Prostate gland (tissue), 2 donors: ENCODE measurements around the gene UBA7. TPM values are rescaled to one million over a fixed set of nuclear protein-coding genes. Genes with fewer than 3 reads are reported as not detected.

Experiments used
- DNase-seq: peaks from one replicate; pipeline ENCODE4 v3.0.0-alpha.2; 2019; ENCODE audit warnings: low spot score
- H3K27ac ChIP-seq, 2 donors: fragments of 200-600 bp; sonication (generic); 2 replicates each; pipeline ENCODE4 v1.5.1; 2017 to 2019
- H3K27me3 ChIP-seq: fragments of 200-600 bp; sonication (generic); replicated peaks from 2 replicates; pipeline ENCODE4 v1.5.1; 2019; ENCODE audit not compliant: insufficient read depth
- H3K36me3 ChIP-seq, 2 donors: fragments of 200-600 bp; sonication (generic); 1 replicate in 1 of 2; 2 replicates in 1 of 2; pipeline versions ENCODE4 v1.5.1 to v1.8.1; 2017 to 2019
- H3K4me1 ChIP-seq: fragments of 200-600 bp; sonication (generic); replicated peaks from 2 replicates; pipeline ENCODE4 v1.5.1; 2019
- H3K4me3 ChIP-seq, 2 donors: fragments of 200-600 bp; sonication (generic); 2 replicates each; pipeline ENCODE4 v1.5.1; 2017 to 2019
- H3K9me3 ChIP-seq: fragments of 200-600 bp; sonication (generic); 2 replicates; pipeline ENCODE4 v1.5.1; 2017
- CTCF ChIP-seq, 4 experiments: fragments of 200-600 bp in 2 of 4; fragments of 450-650 bp in 2 of 4; sonication (generic) in 2 of 4; IDR thresholded peaks; 1 replicate in 3 of 4; 2 replicates in 1 of 4; pipeline ENCODE4 v1.5.1; 2016 to 2019; ENCODE audit warnings: antibody characterized with exemption in 4 of 4, mild to moderate bottlenecking in 2 of 4, moderate library complexity in 2 of 4
- POLR2A ChIP-seq: fragments of 450-650 bp; IDR thresholded peaks from one replicate; pipeline ENCODE4 v1.6.1; 2016; ENCODE audit warnings: antibody characterized with exemption, mild to moderate bottlenecking
- POLR2AphosphoS5 ChIP-seq: sonication (generic); formaldehyde crosslinking; IDR thresholded peaks from one replicate; pipeline ENCODE4 v1.6.1; 2017; ENCODE audit warnings: antibody characterized with exemption
- WGBS: methylation state at CpG from one replicate; pipeline ENCODE4 v1.1.5; 2018; 5-methylcytosine and 5-hydroxymethylcytosine counted together
- intact Hi-C: fragments of 100-400 bp; cut with DNase I; formaldehyde crosslinking; loops from one replicate; pipeline ENCODE4 v1.14.2; 2022
- total RNA-seq, 2 donors: library from RNA; depleted of rRNA; stranded (reverse); fragments of >200 nt; gene quantifications; one replicate each; pipeline ENCODE4 v1.1.0, GENCODE V29; 2016

UBA7 gene
- total RNA-seq, 2 donors from 2014 or later = 50.5 to 96.9 TPM

- Histone ChIP-seq H3K27me3 (no peaks in the 10 kb centered on the region), H3K4me1 (peaks cover 19% of the 10 kb centered on the region), H3K4me3 (no peak overlapping the region), H3K9me3 (no peaks in the 10 kb centered on the region), H3K27ac (no peak overlapping the region), H3K36me3 (no peaks in the 10 kb centered on the region)
- intact Hi-C loops = no loop called here
- whole genome bisulfite sequencing = 91% methylated on average over 2 of the region's 2 CpGs
- TF ChIP-seq POLR2A (no peak), CTCF (IDR thresholded peaks at IDR 0.05) (no peak), POLR2AphosphoS5 (no peak)
- DNase-seq = no peak
Measured at GRCh38 chr3:49801160-49801559, 12.6 kb downstream of the UBA7 start.

GRCh38 chr3:49799761-49800160 is 14.0 kb downstream of the UBA7 start, which contains the start of gene CDHR4:
TSS of gene CDHR4 (minus strand) at chr3:49799873. CDS start at chr3:49799812, 61 bp downstream.
- no peaks in the 10 kb centered on the region for H3K9me3 ChIP-seq
- no peak within 1 kb of the TSS for H3K27ac ChIP-seq
- intact Hi-C loops = no loop called here
- H3K27me3 ChIP-seq = no peaks in the 10 kb centered on the region
- TF ChIP-seq CTCF (IDR thresholded peaks at IDR 0.05) (no peak), POLR2A (no peak), POLR2AphosphoS5 (no peak)
- DNase-seq = no peak
- no peaks in the 10 kb centered on the region for H3K36me3 ChIP-seq
- peaks cover 5% of the 10 kb centered on the region for H3K4me1 ChIP-seq
- H3K4me3 ChIP-seq = no peak within 1 kb of the TSS
- WGBS = 63% methylated on average over 4 of the region's 4 CpGs

- H3K4me3 ChIP-seq = no peak overlapping the region
- no peaks in the 10 kb centered on the region for H3K27me3 ChIP-seq
- H3K36me3 ChIP-seq = no peaks in the 10 kb centered on the region
- intact Hi-C loops = no loop called here
- no peaks in the 10 kb centered on the region for H3K9me3 ChIP-seq
- no peak overlapping the region for H3K27ac ChIP-seq
- no peaks in the 10 kb centered on the region for H3K4me1 ChIP-seq
- TF ChIP-seq CTCF (IDR thresholded peaks at IDR 0.05) = no peak
- TF ChIP-seq POLR2A = no peak
- no peak for TF ChIP-seq POLR2AphosphoS5
- 85% methylated on average over 1 of the region's 1 CpG for WGBS
- DNase-seq = no peak
Measured at GRCh38 chr3:49799105-49799504, 14.6 kb downstream of the UBA7 start.

- Histone ChIP-seq H3K4me1 (no peaks in the 10 kb centered on the region), H3K9me3 (no peaks in the 10 kb centered on the region), H3K36me3 (no peaks in the 10 kb centered on the region), H3K27me3 (no peaks in the 10 kb centered on the region), H3K27ac (no peak overlapping the region), H3K4me3 (no peak overlapping the region)
- 83% methylated on average over 21 of the region's 24 CpGs for WGBS
- TF ChIP-seq POLR2AphosphoS5 (no peak), CTCF (IDR thresholded peaks at IDR 0.05) (no peak), POLR2A (no peak)
- intact Hi-C loops = no loop called here
- no peak for DNase-seq
Measured at GRCh38 chr3:49794926-49795905, 18.5 kb downstream of the UBA7 start.
